Panc1 (cell line): Measurements from ENCODE around the gene STK4. TPM values are rescaled to one million over a fixed set of nuclear protein-coding genes. Genes with fewer than 3 reads are reported as not detected.
A peak's percentile ranks its signal among the peaks of the same experiment; 100 is the strongest.

Source experiments
- ATAC-seq: fragments of 200-7000 bp; cut with Tn5 transposase; 2 replicates; pipeline ENCODE4 v1.9.1; 2020; ENCODE audit warnings: mild to moderate bottlenecking, moderate library complexity
- BruUV-seq: library from RNA; stranded (reverse); fragments of 400-500 nt; replicated peaks from 2 replicates; lab custom pipeline; 2021; lab: Mats Ljungman, UMichigan
- CTCF ChIA-PET: fragments of 300-600 bp; sonication (Branson Sonifier 250); formaldehyde crosslinking; loops from one replicate; lab custom pipeline; 2022; ENCODE audit warnings: antibody characterized with exemption; lab: Charles Lee
- POLR2A ChIA-PET: fragments of 300-600 bp; sonication (Branson Sonifier 250); formaldehyde crosslinking; loops from one replicate; lab custom pipeline; 2022; ENCODE audit warnings: antibody characterized with exemption; lab: Charles Lee
- DNase-seq: peaks from one replicate; pipeline ENCODE4 v3.0.0-alpha.2; 2010; ENCODE audit warnings: low read depth, low spot score
- H3K27ac ChIP-seq: 2 replicates; pipeline ENCODE4 v1.5.1; 2011; ENCODE audit warnings: mild to moderate bottlenecking, low read length, inconsistent platforms
- H3K27me3 ChIP-seq: fragments of 200-500 bp; sonication (Bioruptor generic); 2 replicates; pipeline ENCODE4 v1.6.0; 2014; ENCODE audit warnings: low read length, inconsistent platforms; ENCODE audit not compliant: control insufficient read depth, insufficient read depth
- H3K36me3 ChIP-seq: fragments of 200-500 bp; sonication (Bioruptor generic); 2 replicates; pipeline ENCODE4 v1.5.1; 2014; ENCODE audit warnings: inconsistent platforms, mild to moderate bottlenecking, low read length, moderate library complexity; ENCODE audit not compliant: control insufficient read depth, insufficient read depth
- H3K4me1 ChIP-seq: 2 replicates; pipeline ENCODE4 v1.5.1; 2011; ENCODE audit warnings: inconsistent platforms, mild to moderate bottlenecking, low read length, moderate library complexity; ENCODE audit not compliant: control insufficient read depth, insufficient read depth
- H3K4me3 ChIP-seq, 2 experiments: 2 replicates each; pipeline ENCODE4 v1.5.1; 2011 to 2012; ENCODE audit warnings: low read depth in 2 of 2, low read length in 2 of 2, mild to moderate bottlenecking in 2 of 2, inconsistent platforms in 1 of 2, moderate library complexity in 1 of 2
- H3K9me3 ChIP-seq: fragments of 200-500 bp; sonication (Bioruptor generic); 2 replicates; pipeline ENCODE4 v1.5.1; 2014; ENCODE audit warnings: low read depth, mild to moderate bottlenecking, inconsistent platforms, low read length, moderate library complexity; ENCODE audit not compliant: control insufficient read depth, insufficient read depth
- CTCF ChIP-seq: fragments of 450-650 bp; IDR thresholded peaks from 2 replicates; pipeline ENCODE4 v1.5.1; 2017; ENCODE audit warnings: mild to moderate bottlenecking
- POLR2AphosphoS5 ChIP-seq: IDR thresholded peaks from 2 replicates; pipeline ENCODE4 v1.6.1; 2012; ENCODE audit warnings: mild to moderate bottlenecking, low read depth, low read length, moderate library complexity
- SIN3A ChIP-seq: IDR thresholded peaks from 2 replicates; pipeline ENCODE4 v1.6.1; 2012; ENCODE audit warnings: low read depth, mild to moderate bottlenecking, low read length, moderate library complexity, borderline replicate concordance; ENCODE audit not compliant: insufficient read depth
- TCF7L2 ChIP-seq: IDR thresholded peaks from 2 replicates; pipeline ENCODE4 v1.6.1; 2011; ENCODE audit warnings: mild to moderate bottlenecking, low read depth, low read length, inconsistent platforms
- in situ Hi-C: cut with HindIII; loops from 2 replicates; pipeline ENCODE4 v1.10.0; 2016; ENCODE audit warnings: low sequenced_read_pairs, low pct_unique_long_range_greater_than_20kb
- intact Hi-C: fragments of 100-400 bp; cut with micrococcal nuclease; formaldehyde crosslinking; loops from one replicate; pipeline ENCODE4 v1.10.0; 2022; ENCODE audit not compliant: unreplicated experiment
- total RNA-seq: library from RNA; stranded (reverse); gene quantifications from one replicate; pipeline ENCODE4 v1.2.1, GENCODE V29; 2021; ENCODE audit not compliant: unreplicated experiment
- TF ChIP-seq, protein P1 (sequence below), 2 experiments: IDR thresholded peaks; 2 replicates each; pipeline ENCODE4 v1.6.1; 2011 to 2012; ENCODE audit warnings: low read depth in 2 of 2, control low read depth in 1 of 2, low read length in 1 of 2, mild to moderate bottlenecking in 1 of 2, moderate library complexity in 1 of 2; ENCODE audit not compliant: insufficient read depth in 1 of 2

Gene STK4
- total RNA-seq, 1 experiment from 2014 or later, result 50.2 TPM

DNA sequence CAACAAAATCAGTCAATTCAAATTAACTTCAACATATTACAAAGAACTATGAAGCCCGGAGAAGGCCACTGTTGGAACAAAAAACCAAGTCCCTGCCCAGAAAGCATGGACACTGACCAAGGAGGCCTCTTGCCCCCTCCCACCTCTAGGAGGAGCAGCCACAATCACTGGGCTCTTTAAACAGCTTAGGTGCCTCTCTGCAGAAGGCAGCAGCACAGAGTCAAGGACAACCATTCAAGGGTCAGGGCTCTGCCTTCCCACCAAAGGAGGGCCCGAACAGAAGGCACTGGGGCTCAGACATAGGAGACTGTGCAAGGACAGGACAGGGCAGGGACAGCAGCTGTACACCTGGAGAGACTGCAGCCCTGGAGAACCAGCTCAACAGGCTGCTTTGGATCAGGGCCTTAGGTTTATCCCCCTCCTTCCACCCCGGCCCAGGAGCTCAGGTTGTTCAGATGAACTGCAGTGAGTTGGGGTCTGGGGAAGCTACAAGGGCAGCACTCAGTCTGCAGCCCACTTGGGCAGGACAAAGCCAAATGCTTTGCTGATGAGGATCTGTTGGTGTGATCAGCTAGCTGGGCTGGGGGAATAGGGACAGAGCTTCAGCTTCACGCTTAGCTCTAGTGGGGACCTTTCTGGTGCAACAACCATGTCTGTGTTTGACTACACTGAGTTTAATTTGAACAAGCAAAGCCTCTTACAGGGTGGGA is 23.9 kb upstream of the STK4 start:
- H3K4me1 ChIP-seq, result no peaks in the 10 kb centered on the region
- DNase-seq, result no peak
- in situ Hi-C loops (no loop called here), intact Hi-C loops (no loop called here)
- no peak overlapping the region for H3K27ac ChIP-seq
- TSS peak; percentile 63 for BruUV-seq
- TF ChIP-seq CTCF (no peak), POLR2AphosphoS5 (no peak), TCF7L2 (no peak), SIN3A (no peak)
- TF ChIP-seq, protein P1, sequence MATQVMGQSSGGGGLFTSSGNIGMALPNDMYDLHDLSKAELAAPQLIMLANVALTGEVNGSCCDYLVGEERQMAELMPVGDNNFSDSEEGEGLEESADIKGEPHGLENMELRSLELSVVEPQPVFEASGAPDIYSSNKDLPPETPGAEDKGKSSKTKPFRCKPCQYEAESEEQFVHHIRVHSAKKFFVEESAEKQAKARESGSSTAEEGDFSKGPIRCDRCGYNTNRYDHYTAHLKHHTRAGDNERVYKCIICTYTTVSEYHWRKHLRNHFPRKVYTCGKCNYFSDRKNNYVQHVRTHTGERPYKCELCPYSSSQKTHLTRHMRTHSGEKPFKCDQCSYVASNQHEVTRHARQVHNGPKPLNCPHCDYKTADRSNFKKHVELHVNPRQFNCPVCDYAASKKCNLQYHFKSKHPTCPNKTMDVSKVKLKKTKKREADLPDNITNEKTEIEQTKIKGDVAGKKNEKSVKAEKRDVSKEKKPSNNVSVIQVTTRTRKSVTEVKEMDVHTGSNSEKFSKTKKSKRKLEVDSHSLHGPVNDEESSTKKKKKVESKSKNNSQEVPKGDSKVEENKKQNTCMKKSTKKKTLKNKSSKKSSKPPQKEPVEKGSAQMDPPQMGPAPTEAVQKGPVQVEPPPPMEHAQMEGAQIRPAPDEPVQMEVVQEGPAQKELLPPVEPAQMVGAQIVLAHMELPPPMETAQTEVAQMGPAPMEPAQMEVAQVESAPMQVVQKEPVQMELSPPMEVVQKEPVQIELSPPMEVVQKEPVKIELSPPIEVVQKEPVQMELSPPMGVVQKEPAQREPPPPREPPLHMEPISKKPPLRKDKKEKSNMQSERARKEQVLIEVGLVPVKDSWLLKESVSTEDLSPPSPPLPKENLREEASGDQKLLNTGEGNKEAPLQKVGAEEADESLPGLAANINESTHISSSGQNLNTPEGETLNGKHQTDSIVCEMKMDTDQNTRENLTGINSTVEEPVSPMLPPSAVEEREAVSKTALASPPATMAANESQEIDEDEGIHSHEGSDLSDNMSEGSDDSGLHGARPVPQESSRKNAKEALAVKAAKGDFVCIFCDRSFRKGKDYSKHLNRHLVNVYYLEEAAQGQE (IDR thresholded peaks at IDR 0.05; ENCODE audit: insufficient read depth in 1 of 2, low read depth in 2 of 2, low read length in 1 of 2), result no peak
- H3K4me3 ChIP-seq, result no peak overlapping the region
- no peaks in the 10 kb centered on the region for H3K9me3 ChIP-seq
- no peaks in the 10 kb centered on the region for H3K27me3 ChIP-seq
- H3K36me3 ChIP-seq, result peaks cover 27% of the 10 kb centered on the region
- ATAC-seq, result no peak; the same call in 1 of the 2 replicates
- ChIA-PET CTCF (interaction anchor here (0.6 kb wide), 1 partner anchor 69 kb away, joined by 4 read pairs; no protein-coding TSS in a partner anchor), POLR2A (interaction anchor here (0.7 kb wide), 1 partner anchor 99 kb away, joined by 3 read pairs; no protein-coding TSS in a partner anchor)

DNA sequence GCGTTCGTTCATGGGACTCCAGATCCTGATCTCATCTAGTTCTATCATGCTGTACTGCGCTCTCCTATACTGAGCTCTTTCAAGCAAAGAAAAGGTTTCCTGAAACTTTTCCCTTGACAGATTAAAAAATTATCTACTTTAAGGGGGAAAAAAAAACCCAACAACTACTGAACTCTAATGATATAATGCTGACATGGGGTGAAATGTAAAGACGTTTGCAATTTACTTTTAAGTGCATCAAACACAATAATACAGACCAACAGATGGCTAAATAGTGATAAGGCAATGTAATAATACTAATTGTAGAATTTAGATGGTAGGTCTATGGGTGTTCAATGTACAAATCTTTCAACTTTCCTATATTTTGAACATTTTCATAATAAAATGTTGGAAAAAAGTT is 22.5 kb upstream of the STK4 start:
- ChIA-PET CTCF (no interaction called here), POLR2A (no interaction called here)
- BruUV-seq, result no TSS peak
- no peaks in the 10 kb centered on the region for H3K9me3 ChIP-seq
- intact Hi-C loops (no loop called here), in situ Hi-C loops (no loop called here)
- no peak for ATAC-seq
- no peak overlapping the region for H3K27ac ChIP-seq
- no peak overlapping the region for H3K4me3 ChIP-seq
- TF ChIP-seq, protein P1 (IDR thresholded peaks at IDR 0.05; ENCODE audit: insufficient read depth in 1 of 2, low read depth in 2 of 2, low read length in 1 of 2), result no peak
- no peak for TF ChIP-seq SIN3A
- peaks cover 37% of the 10 kb centered on the region for H3K36me3 ChIP-seq
- H3K27me3 ChIP-seq, result no peaks in the 10 kb centered on the region
- no peak for DNase-seq
- H3K4me1 ChIP-seq, result no peaks in the 10 kb centered on the region
